Measurements from ENCODE around the gene CAPZB. TPM values are rescaled to one million over a fixed set of nuclear protein-coding genes. Genes with fewer than 3 reads are reported as not detected.

Gene CAPZB
- total and polyA plus RNA-seq, 7 experiments from 2014 or later, result 216 to 559 (median 327) TPM

DNA sequence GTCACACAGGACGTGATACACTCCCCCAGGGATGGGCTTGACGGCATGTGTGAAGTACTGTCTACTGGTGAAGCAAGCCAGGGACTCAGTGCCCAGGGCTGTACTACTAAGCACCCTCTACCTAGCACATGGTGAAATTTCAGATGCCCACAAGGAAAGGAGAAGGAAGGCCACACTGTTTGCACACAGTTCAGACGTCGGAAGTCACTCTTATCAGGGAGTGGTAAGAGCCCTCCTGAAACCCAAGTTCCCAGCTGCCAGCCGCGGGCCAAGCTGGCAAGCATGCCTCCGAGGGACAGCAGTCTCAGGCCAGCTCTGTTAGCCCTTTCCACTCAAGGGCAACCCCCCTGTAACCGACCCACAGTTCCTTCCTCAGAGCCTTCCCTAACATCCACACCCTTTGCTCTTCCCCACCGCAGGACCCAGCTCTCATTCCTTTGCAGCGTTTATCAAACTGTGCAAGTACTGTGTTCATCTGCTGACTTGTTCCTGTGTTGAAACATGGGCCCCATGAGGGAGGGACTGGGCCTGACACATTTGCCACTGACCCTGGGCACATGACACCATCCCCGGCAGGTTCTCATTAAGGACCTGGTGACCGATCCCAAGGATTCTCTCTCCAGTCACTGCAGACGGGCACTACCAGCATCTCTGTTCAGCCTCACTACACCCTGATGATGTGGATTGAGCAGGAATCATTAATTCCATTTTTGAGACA is 114.7 kb downstream of the CAPZB start:
- ATAC-seq, result peak; percentile 56
- CTCF ChIA-PET, result no interaction called here
- H3K36me3 ChIP-seq (ENCODE audit: control insufficient read depth in 2 of 3, insufficient read depth in 3 of 3, low read length in 3 of 3), result peaks cover 0 to 63% (median 4%) of the 10 kb centered on the region in 3 experiments
- no peak overlapping the region for H3K27ac ChIP-seq (ENCODE audit: low read depth, low read length)
- intact Hi-C loops (cut with micrococcal nuclease), result no loop called here
- no peak overlapping the region for H3K4me3 ChIP-seq (ENCODE audit: low read length)
- Mint-ChIP-seq H3K27me3 (no peaks in the 10 kb centered on the region), H3K4me1 (peaks cover 5 to 61% (median 47%) of the 10 kb centered on the region in 7 donors), H3K27ac (peak overlapping the region in 8 of 9 donors; percentile 17 to 87 (median 69)), H3K4me3 (peak overlapping the region in 1 of 10 donors; percentile 39), H3K9me3 (no peaks in the 10 kb centered on the region), H3K36me3 (peaks cover under 1 to 5% (median 2%) of the 10 kb centered on the region in 5 donors)
- no peaks in the 10 kb centered on the region for H3K9me3 ChIP-seq (ENCODE audit: control insufficient read depth in 2 of 3, low read length in 3 of 3)
- H3K4me1 ChIP-seq (ENCODE audit: control insufficient read depth in 2 of 2, insufficient read depth in 2 of 2, low read length in 2 of 2), result no peaks in the 10 kb centered on the region
- no peaks in the 10 kb centered on the region for H3K27me3 ChIP-seq (ENCODE audit: control insufficient read depth in 2 of 2, insufficient read depth in 2 of 2, low read length in 2 of 2)
- DNase-seq, result no peak
- POLR2A ChIA-PET, result no interaction called here

GRCh38 chr1:19369396-19370090 is 115.8 kb downstream of the CAPZB start:
- Mint-ChIP-seq H3K27ac (peak overlapping the region in 7 of 9 donors; percentile 44 to 78 (median 70)), H3K4me1 (peaks cover 9 to 68% (median 51%) of the 10 kb centered on the region in 7 donors), H3K9me3 (peaks cover 0 to under 1% (median 0%) of the 10 kb centered on the region in 11 donors), H3K4me3 (peak overlapping the region in 1 of 10 donors; percentile 27), H3K27me3 (no peaks in the 10 kb centered on the region), H3K36me3 (peaks cover 0 to 9% (median 0%) of the 10 kb centered on the region in 5 donors)
- intact Hi-C loops (cut with micrococcal nuclease), result no loop called here
- Histone ChIP-seq H3K4me1 (ENCODE audit: control insufficient read depth in 2 of 2, insufficient read depth in 2 of 2, low read length in 2 of 2) (no peaks in the 10 kb centered on the region), H3K27ac (ENCODE audit: low read depth, low read length) (peak overlapping the region; percentile 12), H3K9me3 (ENCODE audit: control insufficient read depth in 2 of 3, low read length in 3 of 3) (no peaks in the 10 kb centered on the region), H3K27me3 (ENCODE audit: control insufficient read depth in 2 of 2, insufficient read depth in 2 of 2, low read length in 2 of 2) (no peaks in the 10 kb centered on the region), H3K36me3 (ENCODE audit: control insufficient read depth in 2 of 3, insufficient read depth in 3 of 3, low read length in 3 of 3) (peaks cover 0 to 63% (median 0%) of the 10 kb centered on the region in 3 experiments), H3K4me3 (ENCODE audit: low read length) (no peak overlapping the region)
- DNase-seq (no peak), ATAC-seq (no peak)
- ChIA-PET CTCF (no interaction called here), POLR2A (no interaction called here)

DNA sequence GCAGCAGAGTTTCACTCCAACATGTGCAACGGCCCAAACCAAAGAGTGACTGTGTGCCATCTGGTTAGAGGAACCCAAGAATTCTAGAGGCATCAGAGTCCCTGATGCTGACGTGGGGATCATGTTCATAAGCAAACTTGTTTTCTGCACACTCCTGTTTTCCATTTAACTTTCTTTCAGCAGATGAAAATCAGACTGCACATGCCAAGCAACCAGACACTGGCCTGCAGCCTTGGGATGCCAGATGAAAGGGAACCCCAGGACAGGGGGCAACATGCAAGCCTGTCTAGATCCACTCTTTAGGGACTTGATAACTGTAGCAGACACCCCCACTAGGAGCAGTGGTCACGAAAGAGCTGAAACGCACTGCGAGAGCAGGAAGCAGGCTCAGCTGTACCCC is 116.4 kb downstream of the CAPZB start:
- H3K4me1 ChIP-seq (ENCODE audit: control insufficient read depth in 2 of 2, insufficient read depth in 2 of 2, low read length in 2 of 2), result no peaks in the 10 kb centered on the region
- no peaks in the 10 kb centered on the region for H3K27me3 Mint-ChIP-seq
- peaks cover 0 to 9% (median 0%) of the 10 kb centered on the region in 5 donors for H3K36me3 Mint-ChIP-seq
- peaks cover 0 to 2% (median 0%) of the 10 kb centered on the region in 11 donors for H3K9me3 Mint-ChIP-seq
- DNase-seq, result no peak
- H3K27ac ChIP-seq (ENCODE audit: low read depth, low read length), result no peak overlapping the region
- H3K9me3 ChIP-seq (ENCODE audit: control insufficient read depth in 2 of 3, low read length in 3 of 3), result no peaks in the 10 kb centered on the region
- ChIA-PET POLR2A (no interaction called here), CTCF (no interaction called here)
- H3K27ac Mint-ChIP-seq, result peak overlapping the region in 6 of 9 donors; percentile 40 to 78 (median 45)
- H3K4me1 Mint-ChIP-seq, result peaks cover 12 to 72% (median 55%) of the 10 kb centered on the region in 7 donors
- ATAC-seq, result no peak
- no peaks in the 10 kb centered on the region for H3K27me3 ChIP-seq (ENCODE audit: control insufficient read depth in 2 of 2, insufficient read depth in 2 of 2, low read length in 2 of 2)
- intact Hi-C loops (cut with micrococcal nuclease), result no loop called here
- no peak overlapping the region for H3K4me3 Mint-ChIP-seq
- H3K36me3 ChIP-seq (ENCODE audit: control insufficient read depth in 2 of 3, insufficient read depth in 3 of 3, low read length in 3 of 3), result peaks cover 0 to 63% (median 0%) of the 10 kb centered on the region in 3 experiments
- H3K4me3 ChIP-seq (ENCODE audit: low read length), result no peak overlapping the region

- H3K4me1 Mint-ChIP-seq, result peaks cover 14 to 77% (median 61%) of the 10 kb centered on the region in 7 donors
- no peaks in the 10 kb centered on the region for H3K27me3 ChIP-seq (ENCODE audit: control insufficient read depth in 2 of 2, insufficient read depth in 2 of 2, low read length in 2 of 2)
- no peaks in the 10 kb centered on the region for H3K27me3 Mint-ChIP-seq
- DNase-seq, result no peak
- intact Hi-C loops (cut with micrococcal nuclease), result no loop called here
- ChIA-PET POLR2A (no interaction called here), CTCF (no interaction called here)
- peaks cover 0 to 60% (median 0%) of the 10 kb centered on the region in 3 experiments for H3K36me3 ChIP-seq (ENCODE audit: control insufficient read depth in 2 of 3, insufficient read depth in 3 of 3, low read length in 3 of 3)
- H3K4me3 ChIP-seq (ENCODE audit: low read length), result no peak overlapping the region
- H3K27ac Mint-ChIP-seq, result peak overlapping the region in 6 of 9 donors; percentile 28 to 84 (median 54)
- peaks cover 0 to 2% (median 0%) of the 10 kb centered on the region in 11 donors for H3K9me3 Mint-ChIP-seq
- no peak overlapping the region for H3K4me3 Mint-ChIP-seq
- H3K9me3 ChIP-seq (ENCODE audit: control insufficient read depth in 2 of 3, low read length in 3 of 3), result no peaks in the 10 kb centered on the region
- peaks cover 0 to 9% (median 0%) of the 10 kb centered on the region in 5 donors for H3K36me3 Mint-ChIP-seq
- H3K27ac ChIP-seq (ENCODE audit: low read depth, low read length), result no peak overlapping the region
- no peaks in the 10 kb centered on the region for H3K4me1 ChIP-seq (ENCODE audit: control insufficient read depth in 2 of 2, insufficient read depth in 2 of 2, low read length in 2 of 2)
- ATAC-seq, result no peak
These were observed 117.3 kb downstream of the CAPZB start for GRCh38 chr1:19368050-19368449.

DNA sequence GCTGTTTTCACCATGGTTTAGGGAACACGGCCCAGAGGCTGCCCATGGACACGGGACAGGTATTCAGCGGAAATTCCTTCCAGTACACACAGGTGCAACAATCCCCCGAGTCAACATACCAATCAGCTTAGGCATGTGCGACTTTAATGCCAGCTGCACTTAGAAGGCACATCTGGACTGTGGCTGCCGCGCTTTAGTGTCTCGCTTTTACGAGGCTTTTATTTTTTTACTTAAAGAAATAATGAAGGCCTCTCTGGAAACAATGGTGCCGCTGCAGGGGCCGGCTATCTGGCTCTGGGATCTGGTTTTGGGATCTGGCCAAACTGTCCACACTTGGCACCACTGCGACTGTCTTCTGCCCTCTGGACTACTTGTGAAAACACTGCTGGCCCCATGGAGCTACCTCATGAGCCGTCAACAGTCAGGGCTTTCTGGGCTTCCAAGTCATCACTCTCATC is 117.7 kb downstream of the CAPZB start:
- CTCF ChIA-PET, result interaction anchor here (1.5 kb wide), 1 partner anchor 25 kb away, joined by 4 read pairs; no protein-coding TSS in a partner anchor
- Mint-ChIP-seq H3K27me3 (no peaks in the 10 kb centered on the region), H3K4me1 (peaks cover 14 to 77% (median 61%) of the 10 kb centered on the region in 7 donors), H3K27ac (peak overlapping the region in 7 of 9 donors; percentile 36 to 88 (median 76)), H3K4me3 (no peak overlapping the region), H3K9me3 (peaks cover 0 to 2% (median 0%) of the 10 kb centered on the region in 11 donors), H3K36me3 (peaks cover 0 to 8% (median 0%) of the 10 kb centered on the region in 5 donors)
- H3K27me3 ChIP-seq (ENCODE audit: control insufficient read depth in 2 of 2, insufficient read depth in 2 of 2, low read length in 2 of 2), result no peaks in the 10 kb centered on the region
- H3K9me3 ChIP-seq (ENCODE audit: control insufficient read depth in 2 of 3, low read length in 3 of 3), result no peaks in the 10 kb centered on the region
- H3K36me3 ChIP-seq (ENCODE audit: control insufficient read depth in 2 of 3, insufficient read depth in 3 of 3, low read length in 3 of 3), result peaks cover 0 to 57% (median 0%) of the 10 kb centered on the region in 3 experiments
- H3K4me1 ChIP-seq (ENCODE audit: control insufficient read depth in 2 of 2, insufficient read depth in 2 of 2, low read length in 2 of 2), result no peaks in the 10 kb centered on the region
- POLR2A ChIA-PET, result no interaction called here
- H3K4me3 ChIP-seq (ENCODE audit: low read length), result no peak overlapping the region
- H3K27ac ChIP-seq (ENCODE audit: low read depth, low read length), result no peak overlapping the region
- ATAC-seq, result no peak
- DNase-seq, result no peak
- intact Hi-C loops (cut with micrococcal nuclease), result no loop called here

DNA sequence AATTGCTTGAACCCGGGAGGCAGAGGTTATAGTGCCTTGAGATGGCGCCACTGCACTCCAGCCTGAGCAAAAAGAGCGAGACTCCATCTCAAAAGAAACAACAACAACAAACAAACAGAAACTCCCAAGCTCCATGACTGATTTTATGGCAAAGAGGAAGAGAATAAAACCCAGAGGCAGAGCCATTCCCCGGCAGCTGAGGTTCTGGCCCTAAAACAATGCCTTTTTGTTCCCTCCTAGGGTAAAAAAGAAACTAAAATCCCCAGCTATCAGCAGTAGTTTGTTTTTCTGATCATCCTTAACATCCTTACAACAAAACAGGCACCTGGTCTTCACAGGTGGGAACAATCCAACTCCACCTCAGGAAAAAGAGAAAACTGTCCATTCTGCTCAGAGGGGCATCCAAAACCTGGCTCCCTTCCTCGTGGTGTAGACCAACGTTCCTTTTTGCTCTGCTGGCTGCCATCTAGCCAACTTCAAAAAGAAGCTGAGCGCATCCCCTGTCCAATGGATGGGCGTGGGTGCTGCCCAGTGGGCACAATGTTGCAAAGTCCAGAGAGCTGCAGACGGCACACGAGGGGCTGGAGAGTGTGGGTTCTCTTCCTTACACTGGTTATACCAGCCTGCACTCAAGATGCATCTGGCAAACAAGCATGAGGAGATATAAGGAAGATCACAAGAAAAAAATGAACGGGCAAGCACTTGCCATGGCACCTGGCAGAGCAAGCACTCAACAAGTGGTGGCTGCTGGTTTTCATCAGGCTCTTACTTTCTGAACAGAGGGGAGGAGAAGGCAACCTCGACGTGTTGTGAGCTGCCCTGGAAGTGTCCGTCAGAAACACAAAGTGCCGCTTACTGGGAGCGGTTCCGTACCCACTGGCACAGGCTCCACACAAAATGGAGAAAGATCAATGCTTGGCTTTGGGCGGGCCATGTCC is 118.5 kb downstream of the CAPZB start:
- no peaks in the 10 kb centered on the region for H3K4me1 ChIP-seq (ENCODE audit: control insufficient read depth in 2 of 2, insufficient read depth in 2 of 2, low read length in 2 of 2)
- H3K27ac Mint-ChIP-seq, result peak overlapping the region; percentile 25 to 88 (median 80)
- no peak for DNase-seq
- H3K27ac ChIP-seq (ENCODE audit: low read depth, low read length), result no peak overlapping the region
- no peak for ATAC-seq
- peaks cover 0 to 4% (median 0%) of the 10 kb centered on the region in 5 donors for H3K36me3 Mint-ChIP-seq
- CTCF ChIA-PET, result interaction anchor here (1.5 kb wide), 1 partner anchor 25 kb away, joined by 4 read pairs; no protein-coding TSS in a partner anchor
- POLR2A ChIA-PET, result interaction anchor here (1.3 kb wide), 1 partner anchor 19 kb away, joined by 4 read pairs; no protein-coding TSS in a partner anchor
- peaks cover 14 to 78% (median 62%) of the 10 kb centered on the region in 7 donors for H3K4me1 Mint-ChIP-seq
- peaks cover 0 to 2% (median 0%) of the 10 kb centered on the region in 11 donors for H3K9me3 Mint-ChIP-seq
- no peak overlapping the region for H3K4me3 ChIP-seq (ENCODE audit: low read length)
- no peaks in the 10 kb centered on the region for H3K27me3 ChIP-seq (ENCODE audit: control insufficient read depth in 2 of 2, insufficient read depth in 2 of 2, low read length in 2 of 2)
- H3K9me3 ChIP-seq (ENCODE audit: control insufficient read depth in 2 of 3, low read length in 3 of 3), result no peaks in the 10 kb centered on the region
- H3K4me3 Mint-ChIP-seq, result peak overlapping the region in 1 of 10 donors; percentile 5
- H3K27me3 Mint-ChIP-seq, result no peaks in the 10 kb centered on the region
- peaks cover 0 to 49% (median 0%) of the 10 kb centered on the region in 3 experiments for H3K36me3 ChIP-seq (ENCODE audit: control insufficient read depth in 2 of 3, insufficient read depth in 3 of 3, low read length in 3 of 3)
- intact Hi-C loops (cut with micrococcal nuclease), result no loop called here

All from naive thymus-derived CD4-positive, alpha-beta T cell (primary cell).